ENCODE results near the gene CEACAM1.
"Not testable (repeated sequence)": the region's sequence is repeated elsewhere in the genome, so short reads cannot be mapped to it uniquely, and the experiment has no call there.

CEACAM1 gene

GRCh38 chr19:42538841-42539709, 10.8 kb upstream of the CEACAM1 start:
- TF ChIP-seq, protein P1, sequence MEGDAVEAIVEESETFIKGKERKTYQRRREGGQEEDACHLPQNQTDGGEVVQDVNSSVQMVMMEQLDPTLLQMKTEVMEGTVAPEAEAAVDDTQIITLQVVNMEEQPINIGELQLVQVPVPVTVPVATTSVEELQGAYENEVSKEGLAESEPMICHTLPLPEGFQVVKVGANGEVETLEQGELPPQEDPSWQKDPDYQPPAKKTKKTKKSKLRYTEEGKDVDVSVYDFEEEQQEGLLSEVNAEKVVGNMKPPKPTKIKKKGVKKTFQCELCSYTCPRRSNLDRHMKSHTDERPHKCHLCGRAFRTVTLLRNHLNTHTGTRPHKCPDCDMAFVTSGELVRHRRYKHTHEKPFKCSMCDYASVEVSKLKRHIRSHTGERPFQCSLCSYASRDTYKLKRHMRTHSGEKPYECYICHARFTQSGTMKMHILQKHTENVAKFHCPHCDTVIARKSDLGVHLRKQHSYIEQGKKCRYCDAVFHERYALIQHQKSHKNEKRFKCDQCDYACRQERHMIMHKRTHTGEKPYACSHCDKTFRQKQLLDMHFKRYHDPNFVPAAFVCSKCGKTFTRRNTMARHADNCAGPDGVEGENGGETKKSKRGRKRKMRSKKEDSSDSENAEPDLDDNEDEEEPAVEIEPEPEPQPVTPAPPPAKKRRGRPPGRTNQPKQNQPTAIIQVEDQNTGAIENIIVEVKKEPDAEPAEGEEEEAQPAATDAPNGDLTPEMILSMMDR (IDR thresholded peaks at IDR 0.05; ENCODE audit: low read depth, low read length, missing control alignments) = no peak
- in situ Hi-C loops (cut with HindIII; ENCODE audit: low sequenced_read_pairs) = no loop called here
- DNase-seq (ENCODE audit: low read depth) = no peak
- no peak overlapping the region for H3K4me3 ChIP-seq (ENCODE audit: low read depth, low read length)

- DNase-seq (ENCODE audit: low read depth); H3K4me3 ChIP-seq (ENCODE audit: low read depth, low read length); in situ Hi-C loops (cut with HindIII; ENCODE audit: low sequenced_read_pairs): not testable (repeated sequence)
These were observed 7.0 kb upstream of the CEACAM1 start for GRCh38 chr19:42535276-42535675.

DNA sequence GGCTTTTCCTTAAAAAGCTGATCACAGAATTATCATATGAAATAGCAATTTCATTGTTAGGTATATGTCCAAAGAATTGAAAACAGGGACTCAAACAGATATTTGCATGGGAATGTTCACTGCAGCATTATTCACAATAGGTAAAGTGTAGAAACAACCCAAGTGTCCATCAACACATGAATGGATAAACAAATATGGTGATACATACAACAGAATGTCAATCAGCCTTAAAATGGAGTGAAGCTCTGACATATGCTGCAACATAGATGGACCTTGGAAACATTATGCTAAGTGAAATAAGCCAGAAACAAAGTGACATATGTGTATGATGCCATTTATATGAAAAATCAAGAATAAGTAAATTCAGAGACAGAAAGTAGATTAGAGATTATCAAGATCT, 6.1 kb upstream of the CEACAM1 start:
- TF ChIP-seq, protein P1 (IDR thresholded peaks at IDR 0.05; ENCODE audit: low read depth, low read length, missing control alignments) = no peak
- DNase-seq (ENCODE audit: low read depth) = no peak
- H3K4me3 ChIP-seq (ENCODE audit: low read depth, low read length) = no peak overlapping the region
- in situ Hi-C loops (cut with HindIII; ENCODE audit: low sequenced_read_pairs) = no loop called here

DNA sequence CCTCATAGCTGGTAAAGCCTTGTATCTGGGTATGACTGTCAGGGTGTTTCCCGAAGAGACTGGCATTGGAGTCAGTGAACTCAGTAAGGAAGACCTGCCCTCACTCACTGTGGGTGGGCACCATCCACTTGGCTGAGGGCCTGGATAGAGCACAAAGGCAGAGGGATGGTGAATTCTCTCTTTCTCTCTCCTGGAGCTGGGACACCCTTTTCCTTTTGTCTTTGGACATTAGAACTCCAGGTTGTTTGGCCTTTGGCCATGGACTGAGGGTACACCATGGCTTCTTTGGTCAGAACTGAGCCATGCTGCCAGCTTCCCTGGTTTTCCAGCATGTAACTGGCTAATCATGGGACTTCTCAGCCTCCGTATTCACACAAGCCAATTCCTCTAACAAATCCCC, 4.6 kb upstream of the CEACAM1 start:
- no peak overlapping the region for H3K4me3 ChIP-seq (ENCODE audit: low read depth, low read length)
- DNase-seq (ENCODE audit: low read depth) = no peak
- in situ Hi-C loops (cut with HindIII; ENCODE audit: low sequenced_read_pairs) = no loop called here
- TF ChIP-seq, protein P1 (IDR thresholded peaks at IDR 0.05; ENCODE audit: low read depth, low read length, missing control alignments) = no peak

- no peak for DNase-seq (ENCODE audit: low read depth)
- in situ Hi-C loops (cut with HindIII; ENCODE audit: low sequenced_read_pairs) = no loop called here
- H3K4me3 ChIP-seq (ENCODE audit: low read depth, low read length) = no peak overlapping the region
- TF ChIP-seq, protein P1 (IDR thresholded peaks at IDR 0.05; ENCODE audit: low read depth, low read length, missing control alignments) = no peak
These were observed 3.0 kb upstream of the CEACAM1 start for GRCh38 chr19:42531313-42531712.

- TF ChIP-seq, protein P1 (IDR thresholded peaks at IDR 0.05; ENCODE audit: low read depth, low read length, missing control alignments) = peak; percentile 90
- H3K4me3 ChIP-seq (ENCODE audit: low read depth, low read length) = no peak overlapping the region
- in situ Hi-C loops (cut with HindIII; ENCODE audit: low sequenced_read_pairs) = no loop called here
- peak; percentile 6 for DNase-seq (ENCODE audit: low read depth)
These were observed 1.0 kb upstream of the CEACAM1 start for GRCh38 chr19:42529248-42529764.

- TF ChIP-seq, protein P1 (IDR thresholded peaks at IDR 0.05; ENCODE audit: low read depth, low read length, missing control alignments) = no peak
- in situ Hi-C loops (cut with HindIII; ENCODE audit: low sequenced_read_pairs) = no loop called here
- DNase-seq (ENCODE audit: low read depth) = no peak
- no peak overlapping the region for H3K4me3 ChIP-seq (ENCODE audit: low read depth, low read length)
These were observed 3.3 kb downstream of the CEACAM1 start for GRCh38 chr19:42524943-42525342.

Data from astrocyte of the cerebellum (primary cell).